Measurements from ENCODE around the gene TDP2.
"Not testable (repeated sequence)": the region's sequence is repeated elsewhere in the genome, so short reads cannot be mapped to it uniquely, and the experiment has no call there.

Gene TDP2

DNA sequence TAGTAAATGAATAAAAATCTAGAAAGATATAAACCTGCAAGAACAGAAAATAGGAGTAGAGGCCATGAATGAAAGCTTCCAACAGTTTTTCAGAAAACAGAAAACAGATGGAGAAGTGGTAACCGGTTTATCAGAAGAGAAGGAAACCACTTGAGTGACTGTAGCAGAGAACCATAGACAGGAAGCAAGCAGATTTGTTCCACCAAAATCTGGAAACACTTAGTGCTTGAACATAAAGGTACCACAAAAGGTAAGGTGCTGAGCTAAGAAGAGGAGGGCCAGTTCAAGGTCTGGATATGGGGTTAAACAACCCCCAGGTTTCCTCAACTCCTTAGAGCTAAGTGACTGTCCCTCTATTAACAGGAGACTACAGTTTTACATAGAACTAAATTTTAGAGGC is 11.5 kb downstream of the TDP2 start:
- in situ Hi-C loops (cut with MboI; ENCODE audit: low sequenced_read_pairs), result no loop called here

DNA sequence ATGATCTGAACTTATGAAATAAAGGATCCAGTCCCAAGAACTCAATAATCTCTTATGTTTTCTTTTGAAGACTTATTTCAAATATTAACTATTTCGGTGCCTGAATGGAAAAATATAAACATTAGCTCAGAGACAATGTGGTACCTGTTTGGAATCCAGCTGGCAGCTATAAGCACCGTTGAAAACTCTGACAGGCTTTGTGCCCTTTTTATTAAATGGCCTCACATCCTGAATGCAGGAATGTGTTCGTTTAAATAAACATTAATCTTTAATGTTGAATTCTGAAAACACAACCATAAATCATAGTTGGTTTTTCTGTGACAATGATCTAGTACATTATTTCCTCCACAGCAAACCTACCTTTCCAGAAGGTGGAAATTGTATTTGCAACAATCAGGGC is 16.3 kb downstream of the TDP2 start:
- in situ Hi-C loops (cut with MboI; ENCODE audit: low sequenced_read_pairs), result no loop called here

DNA sequence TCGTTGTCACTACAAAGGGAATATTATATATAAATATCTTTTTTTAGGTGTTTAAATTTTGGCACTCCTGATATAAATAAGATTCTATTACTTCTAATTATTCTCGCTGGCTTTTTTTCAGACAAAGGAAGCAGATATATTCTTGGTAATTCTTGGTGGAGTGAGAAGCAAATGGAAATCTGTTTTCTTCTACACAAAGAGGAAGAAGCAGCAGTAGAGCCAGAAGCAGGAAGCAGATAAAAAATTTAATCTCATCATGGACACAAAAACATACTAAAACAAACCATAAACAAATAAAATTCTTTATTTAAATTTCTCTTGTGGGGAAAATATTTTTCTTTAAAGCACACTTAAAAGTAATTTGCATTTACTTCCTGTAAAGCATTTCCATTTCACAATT is 17.0 kb downstream of the TDP2 start:
- in situ Hi-C loops (cut with MboI; ENCODE audit: low sequenced_read_pairs), result no loop called here

DNA sequence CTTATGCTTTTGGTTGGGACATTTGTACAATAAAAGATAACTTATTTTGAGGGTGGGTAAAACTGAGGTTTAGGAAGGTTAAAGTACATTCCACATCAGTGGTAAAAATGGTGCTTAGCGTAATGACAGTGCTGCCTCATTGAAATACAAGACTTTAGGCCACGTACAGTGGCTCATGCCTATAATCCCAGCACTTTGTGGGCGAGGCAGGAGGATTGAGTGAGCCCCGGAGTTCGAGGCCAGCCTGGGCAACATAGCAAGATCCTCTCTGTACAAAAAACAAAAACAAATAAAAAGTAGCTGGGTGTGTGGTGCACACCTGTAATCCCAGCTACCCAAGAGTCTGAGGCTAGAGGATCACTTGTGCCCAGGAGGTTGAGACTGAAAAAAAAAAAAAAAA is 18.4 kb downstream of the TDP2 start:
- in situ Hi-C loops (cut with MboI; ENCODE audit: low sequenced_read_pairs), result no loop called here

DNA sequence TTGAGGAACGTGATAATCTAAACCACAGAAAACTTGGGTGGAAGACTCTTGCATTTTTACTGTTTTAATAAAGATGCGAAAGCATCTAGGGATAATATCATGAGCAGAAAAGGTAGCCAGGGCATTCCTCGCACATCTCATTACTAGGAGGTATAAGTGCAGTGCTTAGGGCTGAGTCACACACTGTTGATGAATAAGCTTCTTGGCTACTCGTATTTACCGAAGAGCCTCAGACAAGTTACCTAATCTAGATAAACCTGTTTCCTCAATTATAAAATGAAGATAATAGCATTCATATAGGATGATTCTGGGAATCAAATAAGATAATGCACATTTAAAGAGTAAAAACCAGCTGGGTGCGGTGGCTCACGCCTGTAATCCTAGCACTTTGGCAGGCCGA is 19.9 kb downstream of the TDP2 start:
- in situ Hi-C loops (cut with MboI; ENCODE audit: low sequenced_read_pairs), result no loop called here

DNA sequence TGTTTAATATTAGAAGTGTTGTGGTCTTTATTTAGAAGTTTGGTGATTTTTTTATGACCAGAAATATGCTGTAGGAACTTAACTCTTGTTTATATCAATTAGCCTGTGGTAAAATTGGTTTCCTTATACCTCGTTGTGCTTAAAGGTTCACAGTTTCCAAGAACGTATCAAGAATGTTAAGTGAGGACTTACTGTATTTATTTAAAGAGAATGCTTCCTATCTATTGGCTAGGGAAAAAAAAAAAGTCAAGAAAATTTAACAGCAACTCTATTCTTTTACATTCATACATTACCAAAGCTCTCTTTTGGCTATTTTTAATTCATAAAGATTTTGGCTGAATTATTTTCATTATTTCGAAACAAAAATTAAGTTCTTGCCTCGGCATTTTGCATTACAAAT is 22.3 kb downstream of the TDP2 start:
- in situ Hi-C loops (cut with MboI; ENCODE audit: low sequenced_read_pairs), result no loop called here

DNA sequence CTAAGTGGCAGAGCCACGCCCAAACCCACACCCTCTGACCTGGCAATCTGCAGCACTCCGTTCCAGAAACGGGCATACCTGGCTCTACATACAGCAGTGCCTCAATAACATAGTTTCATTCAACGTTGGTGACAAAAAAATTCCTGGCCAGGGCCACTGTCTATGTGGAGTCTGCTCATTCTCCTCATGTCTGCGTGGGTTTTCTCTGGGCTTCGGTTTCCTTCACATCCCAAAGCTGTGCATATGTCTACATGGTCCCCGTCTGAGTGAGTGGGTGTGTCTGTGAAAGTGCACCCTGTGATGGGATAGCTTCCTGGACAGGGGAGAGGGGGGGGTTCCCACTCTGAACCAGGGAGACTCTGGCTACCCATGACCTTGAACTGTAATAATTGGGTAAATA is 22.8 kb downstream of the TDP2 start:
- in situ Hi-C loops (cut with MboI; ENCODE audit: low sequenced_read_pairs), result no loop called here

DNA sequence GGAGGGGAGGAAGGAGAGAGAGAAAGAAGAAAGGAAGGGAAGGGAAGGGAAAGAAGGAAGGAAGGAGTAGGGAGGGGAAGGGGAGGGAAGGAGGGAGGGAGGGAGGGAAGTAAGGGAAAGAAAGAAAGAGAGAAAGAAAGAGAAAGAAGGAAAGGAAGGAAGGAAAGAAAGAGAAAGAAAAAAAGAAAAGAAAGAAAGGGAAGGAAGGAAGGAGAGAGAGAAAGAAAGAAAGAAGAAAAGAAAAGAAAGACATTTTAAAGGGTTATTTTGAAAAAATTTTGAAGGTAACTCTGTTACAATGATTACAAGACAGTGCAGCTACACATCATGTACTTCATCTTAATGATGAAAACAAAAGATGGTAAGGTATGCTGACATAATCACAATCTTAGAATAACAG is 24.6 kb downstream of the TDP2 start:
- in situ Hi-C loops (cut with MboI; ENCODE audit: low sequenced_read_pairs), result no loop called here

DNA sequence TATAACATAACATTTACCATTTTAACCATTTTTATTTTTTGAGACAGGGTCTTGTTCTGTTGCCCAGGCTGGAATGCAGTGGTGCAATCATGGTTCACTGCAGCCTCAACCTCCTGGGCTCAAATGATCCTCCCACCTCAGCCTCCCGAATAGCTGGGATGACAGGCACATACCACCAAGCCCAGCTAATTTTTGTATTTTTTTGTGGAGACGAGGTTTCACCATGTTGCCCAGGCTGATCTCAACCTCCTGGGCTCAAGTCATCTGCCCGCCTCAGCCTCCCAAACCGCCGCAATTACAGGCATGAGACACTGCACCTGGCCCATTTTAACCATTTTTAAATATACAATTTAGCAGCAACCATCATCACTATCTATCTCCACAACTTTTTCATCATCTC is 26.1 kb downstream of the TDP2 start:
- in situ Hi-C loops (cut with MboI; ENCODE audit: low sequenced_read_pairs), result not testable (repeated sequence)

DNA sequence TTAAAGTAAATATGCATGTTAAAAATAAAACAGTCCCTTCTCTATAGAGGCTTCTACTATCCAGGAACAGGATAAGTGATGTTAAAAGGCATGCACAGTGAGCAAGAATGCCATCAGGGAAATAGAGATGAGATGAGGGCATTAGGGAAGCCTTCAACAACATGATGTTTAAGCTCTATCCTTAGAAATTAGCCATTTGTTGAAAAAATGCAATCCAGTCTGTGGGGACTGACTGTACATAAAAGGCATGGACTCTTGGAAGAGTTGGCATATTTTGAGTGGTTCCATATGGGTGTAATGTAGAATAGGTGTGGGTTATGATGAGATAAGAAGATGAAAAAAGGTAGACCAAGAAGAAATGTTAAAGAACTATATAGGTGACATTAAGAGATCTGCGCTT is 26.5 kb downstream of the TDP2 start:
- in situ Hi-C loops (cut with MboI; ENCODE audit: low sequenced_read_pairs), result no loop called here

DNA sequence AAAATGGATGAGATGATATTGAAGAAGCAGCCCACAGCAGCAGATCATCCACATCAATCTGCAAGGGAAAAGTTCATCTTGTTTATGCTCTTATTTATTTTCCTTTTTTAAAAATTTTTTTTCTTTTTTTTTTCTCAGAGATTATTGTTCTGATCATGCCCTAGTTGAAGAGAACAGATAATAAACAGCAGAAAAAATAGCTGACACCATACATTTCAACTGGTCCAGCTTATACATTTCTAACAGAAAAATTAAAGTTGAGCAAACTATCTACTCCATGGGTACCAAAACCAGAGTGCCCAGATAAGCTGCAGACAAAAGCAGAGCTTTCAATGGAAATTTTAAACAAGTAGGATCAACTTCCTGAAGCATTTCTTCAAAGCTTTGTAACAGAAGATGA is 30.0 kb downstream of the TDP2 start:
- in situ Hi-C loops (cut with MboI; ENCODE audit: low sequenced_read_pairs), result no loop called here

DNA sequence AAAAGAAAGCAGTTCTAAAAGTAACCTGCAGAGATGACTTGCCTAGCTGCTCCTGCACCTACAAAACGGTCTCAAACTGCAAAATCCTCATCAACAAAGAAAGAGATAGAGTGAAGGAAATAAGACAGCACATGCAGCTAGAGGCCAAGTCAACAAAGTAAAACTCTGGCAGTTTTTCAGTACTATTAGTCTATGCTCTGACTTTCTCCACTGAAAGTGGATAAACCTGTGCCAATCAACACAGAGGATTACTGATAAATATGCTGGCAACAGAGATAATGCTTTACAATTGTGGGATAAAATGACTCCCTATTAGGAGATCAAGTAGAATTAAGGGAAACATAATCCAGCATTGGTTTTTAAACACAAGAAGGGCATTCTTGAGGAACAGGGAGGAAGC is 34.1 kb downstream of the TDP2 start:
- in situ Hi-C loops (cut with MboI; ENCODE audit: low sequenced_read_pairs), result no loop called here

DNA sequence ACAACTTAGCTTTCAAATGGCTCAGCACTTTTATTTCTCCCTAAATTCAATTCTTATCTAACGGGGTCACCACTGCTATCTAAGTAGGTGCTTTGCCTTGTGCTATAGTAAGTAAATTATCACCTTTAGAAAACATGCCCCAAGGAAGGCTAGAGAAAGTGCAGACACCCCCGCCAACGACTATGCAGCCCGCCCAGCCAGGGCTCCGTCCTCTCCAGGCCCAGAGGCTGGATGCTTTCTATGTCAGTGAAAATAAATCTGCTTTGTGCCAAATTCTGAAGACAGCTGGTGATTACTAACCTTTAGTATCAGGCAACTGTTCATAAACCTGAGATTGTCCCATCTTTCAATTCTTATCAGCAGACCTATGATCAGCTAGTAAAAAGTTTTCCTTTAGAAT is 35.0 kb downstream of the TDP2 start:
- in situ Hi-C loops (cut with MboI; ENCODE audit: low sequenced_read_pairs), result no loop called here

DNA sequence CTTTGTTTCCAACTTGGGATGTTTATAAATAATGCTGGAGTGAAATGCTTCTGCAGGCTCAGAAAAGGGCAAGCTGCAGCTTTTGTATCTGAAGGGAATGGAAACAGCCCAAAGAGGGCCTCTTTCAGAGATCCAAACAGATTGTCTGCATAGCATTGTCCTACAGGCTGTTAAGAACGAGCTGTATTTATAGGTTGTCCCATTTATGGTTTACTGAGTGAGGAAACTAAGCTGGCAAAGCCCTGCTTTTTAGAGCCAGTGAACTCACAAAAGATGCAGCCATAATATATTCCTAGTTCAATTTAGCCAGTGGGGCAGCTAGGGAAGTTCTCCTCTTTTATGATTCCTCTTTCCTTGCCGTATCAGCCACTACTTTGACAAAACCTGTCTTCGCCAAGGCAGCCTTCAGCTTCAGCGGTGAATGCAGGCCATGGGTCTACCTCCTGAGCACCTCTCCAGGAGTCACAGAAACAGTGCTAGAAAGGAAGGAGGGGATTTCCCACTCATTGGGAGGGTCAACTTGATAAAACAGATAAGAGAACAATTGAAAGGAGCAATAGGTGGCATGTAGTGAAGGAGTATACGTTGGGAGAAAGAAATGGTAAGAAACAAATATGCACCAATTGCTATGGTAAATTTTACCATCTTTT is 35.7 kb downstream of the TDP2 start:
- in situ Hi-C loops (cut with MboI; ENCODE audit: low sequenced_read_pairs), result no loop called here

DNA sequence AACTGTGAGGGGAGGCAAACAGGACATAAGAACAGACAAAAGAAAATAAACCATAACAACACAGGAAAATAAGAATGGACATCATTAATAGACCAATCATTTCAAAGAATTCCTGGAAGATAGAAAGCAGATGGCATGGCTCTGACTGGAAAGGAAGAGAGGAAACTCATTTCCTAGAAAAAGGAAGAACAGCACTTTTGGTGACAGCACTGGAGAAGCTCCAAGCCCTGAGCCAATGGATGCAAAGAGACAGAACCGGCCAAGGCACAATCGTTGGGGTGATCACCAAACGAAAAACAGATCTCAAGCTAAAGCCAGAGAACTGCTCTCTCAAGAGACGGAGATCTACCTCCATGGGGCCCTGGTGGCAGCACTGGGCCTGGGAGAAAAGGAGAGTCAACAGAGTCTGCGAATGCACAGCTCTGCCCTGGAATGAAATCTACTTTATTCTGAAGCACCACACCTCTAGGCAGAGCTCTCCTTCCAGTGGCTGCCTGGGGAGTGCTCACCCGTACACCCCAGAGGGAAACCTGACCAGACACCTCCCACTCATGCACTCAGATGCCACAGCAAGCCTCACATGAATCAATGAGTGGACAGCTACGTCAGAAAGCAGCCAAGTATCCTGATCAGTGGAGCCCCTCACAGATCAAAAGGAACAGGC is 44.9 kb downstream of the TDP2 start:
- in situ Hi-C loops (cut with MboI; ENCODE audit: low sequenced_read_pairs), result no loop called here

DNA sequence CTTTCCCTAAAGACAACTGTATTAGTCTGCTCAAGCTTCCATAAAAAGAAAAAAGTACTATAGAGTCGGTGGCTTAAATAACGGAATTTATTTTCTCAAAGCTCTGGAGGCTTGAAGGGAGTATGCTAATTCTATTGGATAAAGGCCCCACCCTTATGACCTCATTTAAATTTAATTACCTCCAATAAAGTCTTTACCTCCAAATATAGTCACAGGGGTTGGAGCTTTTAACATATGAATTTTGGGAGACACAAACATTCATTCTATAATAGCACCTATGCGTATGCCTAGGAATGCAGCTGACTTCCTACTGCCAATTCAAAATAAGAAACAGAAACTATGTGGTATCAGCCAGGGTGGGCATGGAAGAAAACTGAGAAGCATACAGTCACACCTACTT is 46.1 kb downstream of the TDP2 start:
- in situ Hi-C loops (cut with MboI; ENCODE audit: low sequenced_read_pairs), result no loop called here

DNA sequence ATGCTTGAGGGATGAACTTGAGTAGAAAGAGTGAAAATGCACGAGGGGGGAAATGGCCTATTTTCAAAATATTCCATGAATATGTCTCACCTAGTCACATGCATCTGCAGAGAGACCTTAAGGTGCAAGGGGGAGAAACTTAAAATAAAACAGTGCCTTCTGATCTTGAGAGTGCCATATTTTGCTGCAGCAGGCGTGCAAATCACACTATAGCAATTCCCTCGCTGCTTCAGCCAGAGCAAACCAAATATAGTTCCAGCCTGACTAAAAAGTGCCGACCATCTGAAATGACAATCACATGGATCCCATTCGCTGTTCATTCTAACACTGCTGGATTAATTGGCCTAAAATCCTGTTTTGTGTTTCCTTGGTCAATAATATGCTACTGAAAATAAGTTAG is 47.0 kb downstream of the TDP2 start:
- in situ Hi-C loops (cut with MboI; ENCODE audit: low sequenced_read_pairs), result no loop called here

DNA sequence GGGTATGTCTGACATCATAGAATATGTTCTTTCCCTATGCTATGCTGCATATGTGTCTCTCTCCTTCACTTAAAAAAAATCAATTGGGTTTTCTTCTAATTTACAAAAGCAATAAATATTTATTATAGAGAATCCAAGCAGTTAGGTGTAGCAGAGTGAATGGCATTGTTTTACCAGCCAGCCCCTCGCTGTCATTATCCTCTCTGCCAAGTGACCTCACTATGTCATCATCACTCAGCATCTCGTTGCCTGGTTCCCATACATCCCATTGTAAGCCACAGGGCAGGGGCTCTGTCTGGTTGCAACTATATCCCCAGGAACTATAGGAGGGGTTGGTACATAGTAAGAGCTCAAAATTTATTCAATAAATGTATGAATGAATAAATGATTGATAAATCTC is 52.1 kb downstream of the TDP2 start:
- in situ Hi-C loops (cut with MboI; ENCODE audit: low sequenced_read_pairs), result no loop called here

DNA sequence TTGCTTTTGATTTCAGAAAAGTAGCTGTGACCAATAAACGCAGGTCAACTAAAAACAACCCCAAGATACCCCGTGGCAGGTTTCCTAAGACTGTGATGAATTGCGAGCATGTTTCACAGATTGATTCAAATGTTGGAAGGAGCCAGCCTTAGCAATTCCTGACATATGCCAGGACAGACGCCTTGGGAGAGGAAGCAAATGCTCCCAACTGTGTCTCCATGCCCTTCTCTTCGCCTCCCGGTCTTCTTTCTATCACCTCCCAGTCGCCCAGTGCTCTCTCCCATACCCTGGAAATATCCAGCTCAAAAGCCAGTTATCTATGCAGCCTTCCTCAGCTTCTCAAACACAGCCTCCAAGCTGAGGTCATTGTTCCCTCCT is 52.7 kb downstream of the TDP2 start:
- in situ Hi-C loops (cut with MboI; ENCODE audit: low sequenced_read_pairs), result no loop called here

DNA sequence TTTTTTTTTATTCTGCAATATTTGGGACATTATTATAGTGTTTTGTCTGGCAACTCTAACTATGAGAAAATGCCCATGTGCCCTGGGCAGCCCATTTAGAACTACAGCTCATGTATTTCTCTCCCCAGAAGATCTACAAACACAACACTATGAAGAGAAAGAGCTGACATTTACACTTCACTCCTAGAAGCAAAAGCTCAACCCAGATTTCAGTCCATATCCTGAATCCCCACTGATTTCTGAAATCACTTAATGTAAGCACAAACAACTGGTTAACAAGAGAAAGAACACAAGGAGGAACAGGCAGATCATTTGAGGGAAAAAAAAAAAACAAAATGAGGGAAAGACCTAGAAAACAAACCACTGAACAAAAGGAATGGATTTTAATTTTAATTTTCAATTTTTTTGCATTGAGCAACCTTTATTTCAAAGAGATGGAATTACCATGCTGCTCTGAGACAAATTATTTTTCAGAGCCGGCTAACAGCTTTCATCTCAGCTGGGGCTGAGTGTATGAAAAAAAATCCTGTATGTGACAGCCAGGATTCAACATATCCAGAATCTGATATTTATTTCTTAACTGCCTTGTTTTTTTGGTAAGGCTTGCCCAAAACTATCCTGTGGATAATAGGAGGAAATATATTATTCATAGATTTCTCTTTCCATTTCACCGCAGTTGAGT is 53.2 kb downstream of the TDP2 start:
- in situ Hi-C loops (cut with MboI; ENCODE audit: low sequenced_read_pairs), result no loop called here

DNA sequence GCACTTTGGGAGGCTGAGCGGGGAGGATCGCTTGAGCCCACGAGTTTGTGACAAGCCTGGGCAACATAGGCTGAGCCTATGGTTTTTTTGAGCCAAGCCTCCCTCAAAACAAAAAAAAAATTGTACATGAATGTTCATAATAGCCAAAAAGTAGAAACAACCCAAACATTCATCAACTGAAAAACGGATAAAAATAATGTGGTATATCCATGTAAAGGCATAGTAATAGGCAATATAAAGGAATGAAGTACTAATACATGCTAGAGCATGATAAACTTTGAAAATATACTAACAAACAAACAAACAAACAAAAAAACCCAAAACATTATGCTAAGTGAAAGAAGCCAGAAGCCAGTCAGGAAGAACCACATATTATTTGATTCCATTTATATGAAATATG is 56.0 kb downstream of the TDP2 start:
- in situ Hi-C loops (cut with MboI; ENCODE audit: low sequenced_read_pairs), result no loop called here

DNA sequence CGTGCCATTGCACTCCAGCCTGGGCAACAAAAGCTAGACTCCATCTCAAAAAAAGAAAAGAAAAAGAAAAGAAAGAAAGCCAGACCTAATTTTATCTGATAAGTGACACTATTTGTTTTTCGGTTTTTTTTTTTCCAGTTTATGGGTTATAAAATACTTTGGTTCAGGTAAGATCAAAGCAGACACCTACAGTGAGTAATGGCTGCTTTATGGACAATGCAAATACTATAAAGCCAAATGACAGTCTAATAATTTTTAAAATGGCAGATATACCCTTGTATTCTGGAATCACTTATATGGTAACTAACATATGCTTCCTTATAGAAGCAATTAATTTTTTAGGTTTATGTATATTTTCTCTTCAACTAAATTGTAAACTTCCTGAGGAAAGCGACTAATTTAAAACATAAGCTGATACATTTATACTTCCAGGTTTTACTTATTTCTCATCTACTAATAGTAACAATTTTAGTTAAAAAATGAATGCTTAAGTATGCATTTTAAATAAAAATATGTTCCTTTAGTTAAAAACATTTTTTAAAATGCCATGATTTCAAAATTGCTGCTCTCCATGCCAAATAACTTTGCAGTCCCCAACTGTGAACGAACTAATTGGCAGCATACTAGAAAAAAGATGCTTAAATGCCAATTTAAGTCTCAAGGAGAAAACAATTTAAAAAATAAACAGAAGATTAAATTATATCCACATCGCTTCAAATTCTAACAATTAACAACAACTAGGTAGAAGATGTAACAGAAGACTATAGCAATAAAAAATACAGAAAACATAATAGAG is 59.2 kb downstream of the TDP2 start:
- in situ Hi-C loops (cut with MboI; ENCODE audit: low sequenced_read_pairs), result no loop called here
